Ecto neural progenitor cell (in vitro differentiated cells): ENCODE data around the gene ZNF778.
A peak's percentile ranks its signal among the peaks of the same experiment; 100 is the strongest.
"Not testable (repeated sequence)": the region's sequence is repeated elsewhere in the genome, so short reads cannot be mapped to it uniquely, and the experiment has no call there.

Experiments used
- DNase-seq: peaks from one replicate; pipeline ENCODE4 v3.0.0-alpha.2; 2018; ENCODE audit warnings: low spot score

ZNF778 gene

DNA sequence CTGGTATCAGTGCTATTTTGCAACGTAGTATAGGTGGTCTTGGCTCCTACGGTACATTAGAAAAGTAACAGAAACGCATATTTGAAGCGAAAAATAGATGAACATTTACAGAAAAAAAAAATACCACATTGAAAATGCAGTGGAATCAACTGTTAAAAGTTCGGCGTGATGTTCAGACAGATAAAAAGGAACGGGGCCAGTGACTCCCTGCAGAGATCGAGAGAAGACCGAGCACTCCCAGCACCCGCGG lies 440 bp upstream of the ZNF778 start:
- no peak for DNase-seq

DNA sequence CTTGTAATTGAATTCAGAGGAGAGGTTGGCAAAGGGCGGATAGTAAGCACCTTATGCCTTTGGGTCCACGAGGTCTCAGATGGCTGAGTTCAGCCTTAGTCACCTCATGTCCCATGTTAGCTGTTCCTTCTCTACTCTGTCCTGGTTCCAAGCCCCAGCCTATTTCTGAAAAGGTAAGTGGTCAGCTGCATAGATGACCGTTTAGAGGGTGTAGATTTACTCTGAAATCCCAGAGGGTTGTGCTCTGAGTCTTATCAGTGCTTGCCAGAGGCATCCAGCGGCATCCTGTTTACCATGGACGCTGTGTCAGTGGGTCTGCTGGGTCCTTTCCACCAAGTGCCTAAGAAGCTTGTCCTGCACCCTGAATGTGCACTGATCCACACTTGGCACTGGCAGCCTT lies 1.9 kb downstream of the ZNF778 start:
- DNase-seq, result no peak

DNA sequence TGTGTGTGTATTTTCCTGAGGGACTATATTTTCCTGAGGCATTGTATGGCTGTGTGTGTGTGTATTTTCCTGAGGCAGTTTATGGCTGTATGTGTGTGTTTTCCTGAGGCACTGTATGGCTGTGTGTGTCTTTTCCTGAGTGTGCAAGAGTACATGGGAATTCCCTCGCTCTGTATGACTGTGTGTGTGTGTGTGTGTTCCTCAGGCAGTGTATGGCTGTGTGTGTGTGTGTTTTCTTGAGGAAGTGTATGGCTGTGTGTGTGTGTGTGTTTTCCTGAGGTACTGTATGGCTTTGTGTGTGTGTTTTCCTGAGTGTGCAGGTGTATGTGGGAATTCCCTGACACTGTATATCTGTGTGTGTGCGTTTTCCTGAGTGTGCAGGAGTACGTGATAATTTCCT lies 4.1 kb downstream of the ZNF778 start:
- no peak for DNase-seq

DNA sequence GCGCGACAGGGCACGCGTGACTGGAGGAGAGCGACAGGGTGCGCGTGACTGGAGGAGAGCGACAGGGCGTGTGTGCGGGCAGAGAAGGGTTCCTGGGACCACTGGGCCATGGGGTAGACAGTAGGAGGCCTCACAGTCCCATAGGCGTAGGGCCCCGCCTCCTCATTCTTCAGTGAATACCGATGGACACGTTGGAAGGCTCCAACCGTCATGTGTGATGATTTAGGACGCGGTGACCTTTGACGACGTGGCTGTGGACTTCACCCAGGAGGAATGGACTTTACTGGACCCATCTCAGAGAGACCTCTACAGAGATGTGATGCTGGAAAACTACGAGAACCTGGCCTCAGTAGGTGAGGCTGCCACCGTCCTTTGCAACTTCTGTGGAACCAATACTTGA lies 5.4 kb downstream of the ZNF778 start:
- no peak for DNase-seq

DNA sequence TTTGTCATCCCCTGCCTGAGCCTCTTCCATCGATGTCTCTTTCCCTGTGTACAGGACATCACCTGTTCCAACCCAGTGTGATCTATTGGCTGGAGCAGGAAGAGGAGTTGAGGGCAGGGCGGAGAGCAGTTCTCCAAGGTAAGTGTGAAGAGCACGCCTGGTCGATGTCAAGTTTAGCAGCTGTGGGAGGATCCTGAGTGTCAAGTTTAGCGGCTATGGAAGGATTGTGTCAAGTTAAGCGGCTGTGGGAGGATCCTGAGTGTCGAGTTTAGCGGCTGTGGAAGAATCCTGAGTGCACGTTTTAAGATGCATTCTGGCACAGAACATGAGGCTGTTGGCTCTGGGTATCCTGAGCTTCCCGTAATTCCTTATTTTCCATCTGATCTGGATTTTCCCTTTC lies 7.2 kb downstream of the ZNF778 start:
- no peak for DNase-seq

DNA sequence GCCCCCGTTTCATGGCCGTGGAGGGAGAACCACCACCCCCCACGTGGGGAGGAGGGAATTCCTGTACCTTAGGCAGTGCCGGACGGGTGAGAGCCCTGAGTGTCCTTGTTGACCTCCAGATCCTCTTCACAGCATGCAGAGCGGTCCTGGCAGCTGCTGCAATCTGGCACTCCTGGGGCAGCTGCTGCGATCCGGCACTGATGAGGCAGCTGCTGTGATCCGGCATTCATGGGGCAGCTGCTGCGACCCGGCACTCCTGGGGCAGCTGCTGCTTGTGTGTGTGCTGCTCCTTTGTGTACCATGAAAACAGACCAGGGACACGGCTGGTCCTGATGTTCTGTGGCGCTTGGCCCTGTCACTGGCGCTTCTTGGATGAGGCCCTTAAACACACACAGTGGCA lies 12.8 kb downstream of the ZNF778 start:
- DNase-seq, result no peak

DNA sequence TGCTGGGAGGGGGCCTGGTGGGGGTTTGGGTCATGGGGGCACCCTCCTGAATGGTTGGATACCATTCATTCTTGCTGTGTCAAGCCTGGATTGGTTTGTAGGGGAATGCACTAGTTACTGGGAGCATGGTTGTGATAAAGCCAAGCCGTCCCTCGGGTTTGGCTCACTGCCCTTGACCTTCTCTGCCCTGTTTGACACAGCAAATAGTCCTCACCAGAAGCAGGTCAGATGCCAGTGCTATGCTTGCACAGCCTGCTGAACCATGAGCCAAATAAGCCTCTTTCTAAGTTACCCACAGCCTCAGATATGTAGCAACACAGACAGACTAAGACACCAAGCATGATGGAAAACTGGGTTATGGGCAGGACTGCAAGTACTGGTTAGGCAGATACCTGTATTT lies 14.6 kb downstream of the ZNF778 start:
- DNase-seq, result no peak

DNA sequence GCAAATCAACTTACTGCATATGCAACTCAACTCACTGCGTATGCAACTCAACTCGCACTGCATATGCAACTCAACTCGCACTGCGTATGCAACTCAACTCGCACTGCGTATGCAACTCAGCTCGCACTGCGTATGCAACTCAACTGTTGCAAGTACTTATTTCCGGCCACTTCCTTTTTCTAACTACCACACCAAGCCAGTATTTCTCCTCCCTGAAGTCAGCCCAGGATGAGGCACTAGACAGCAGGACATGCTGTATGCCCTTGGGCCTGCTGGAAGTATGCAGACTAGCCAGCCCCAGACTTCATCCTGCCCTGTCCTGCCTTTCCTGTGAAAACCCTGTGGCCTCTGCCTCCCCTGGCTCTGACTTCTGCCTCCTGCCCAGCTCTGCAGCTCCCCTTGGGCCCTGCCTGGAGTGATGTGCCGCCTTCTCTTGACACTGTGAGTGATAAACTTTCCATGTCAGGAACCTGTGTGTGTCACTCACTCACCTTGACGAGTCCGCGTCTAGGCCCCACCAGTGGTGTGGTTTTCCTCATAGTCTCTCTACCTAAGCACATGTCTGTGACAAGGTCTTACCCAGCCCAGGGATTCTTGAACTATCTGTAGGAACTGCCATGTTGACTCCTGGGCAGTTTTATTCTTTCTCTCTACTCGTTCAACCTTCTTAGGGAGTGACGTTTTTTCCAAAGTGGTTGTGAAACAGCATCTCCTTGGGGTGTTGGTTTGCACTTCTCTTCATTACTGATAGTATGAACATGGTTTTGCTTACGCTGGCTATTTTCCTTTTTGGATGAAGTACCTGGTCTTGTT lies 16.4 kb downstream of the ZNF778 start:
- DNase-seq, result no peak

DNA sequence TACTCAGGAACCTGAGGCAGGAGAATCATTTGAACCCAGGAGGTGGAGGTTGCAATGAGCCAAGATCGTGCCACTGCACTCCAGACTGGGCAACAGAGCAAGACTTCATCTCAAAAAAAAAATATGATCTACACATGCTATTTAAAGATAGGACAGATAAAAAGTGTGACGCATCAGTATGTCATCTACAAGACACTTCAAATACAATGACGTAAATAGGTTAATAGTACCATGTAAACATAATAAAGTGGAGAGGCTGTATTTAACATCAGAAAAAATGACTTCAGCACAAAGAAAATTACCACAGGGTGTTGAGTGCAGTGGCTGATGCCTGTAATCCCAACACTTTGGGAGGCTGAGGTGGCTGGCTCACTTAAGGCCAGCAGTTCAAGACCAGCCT lies 20.2 kb downstream of the ZNF778 start:
- DNase-seq, result no peak

DNA sequence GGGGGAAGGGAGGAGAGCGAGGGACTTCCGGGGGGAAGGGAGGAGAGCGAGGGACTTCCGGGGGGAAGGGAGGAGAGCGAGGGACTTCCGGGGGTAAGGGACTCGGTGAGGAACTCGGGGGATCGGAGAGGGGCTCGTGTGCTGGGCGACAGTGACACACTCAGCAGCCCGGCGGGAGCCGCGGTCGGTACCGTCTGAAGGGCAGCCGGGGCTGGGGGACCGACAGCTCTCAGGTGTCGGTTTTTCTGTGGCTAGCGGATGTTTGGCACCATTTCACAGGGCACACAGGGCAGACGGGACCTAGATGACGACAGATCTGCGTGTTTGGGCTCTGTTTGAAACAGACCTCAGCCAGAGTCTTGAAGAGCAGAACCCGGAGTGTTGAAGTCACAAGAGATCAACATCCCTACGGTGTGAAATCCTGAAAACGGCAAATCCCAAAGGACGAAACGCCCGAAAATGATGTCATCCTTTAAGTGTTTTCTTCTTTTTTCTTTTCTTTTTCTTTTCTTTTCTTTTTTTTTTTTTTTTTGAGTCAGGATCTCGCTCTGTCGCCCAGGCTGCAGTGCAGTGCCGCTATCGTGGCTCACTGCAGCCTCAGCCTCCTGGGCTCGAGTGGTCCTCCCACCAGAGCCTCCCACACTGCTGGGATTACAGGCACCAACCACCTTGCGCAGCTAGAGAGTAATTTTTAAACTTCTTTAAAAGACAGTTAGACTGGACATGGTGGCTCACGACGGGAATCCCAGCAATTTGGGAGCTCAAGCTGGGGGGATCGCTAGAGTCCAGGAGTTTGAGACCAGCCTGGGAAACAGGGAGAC lies 23.9 kb downstream of the ZNF778 start:
- peak; percentile 85 for DNase-seq

DNA sequence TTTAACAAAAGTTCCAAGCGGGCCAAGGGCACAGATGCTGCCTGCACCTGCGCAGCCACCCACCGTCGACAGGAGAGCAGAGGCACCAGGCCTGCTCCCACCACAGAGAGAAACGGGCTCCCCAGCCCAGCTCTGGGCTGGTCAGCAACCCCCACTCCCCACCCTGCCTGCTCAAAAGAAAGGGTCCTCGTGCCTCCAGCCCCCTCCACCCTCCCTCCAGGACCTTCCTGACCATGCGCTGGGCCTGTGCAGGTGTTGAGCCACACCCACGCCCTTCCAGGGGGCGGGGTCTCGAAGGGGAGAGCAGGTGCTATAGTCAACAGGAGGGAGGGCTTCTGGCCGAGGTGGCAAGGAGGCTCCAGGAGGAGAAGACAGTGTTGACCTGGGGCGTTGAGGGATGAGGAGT lies 25.3 kb downstream of the ZNF778 start:
- DNase-seq, result no peak

DNA sequence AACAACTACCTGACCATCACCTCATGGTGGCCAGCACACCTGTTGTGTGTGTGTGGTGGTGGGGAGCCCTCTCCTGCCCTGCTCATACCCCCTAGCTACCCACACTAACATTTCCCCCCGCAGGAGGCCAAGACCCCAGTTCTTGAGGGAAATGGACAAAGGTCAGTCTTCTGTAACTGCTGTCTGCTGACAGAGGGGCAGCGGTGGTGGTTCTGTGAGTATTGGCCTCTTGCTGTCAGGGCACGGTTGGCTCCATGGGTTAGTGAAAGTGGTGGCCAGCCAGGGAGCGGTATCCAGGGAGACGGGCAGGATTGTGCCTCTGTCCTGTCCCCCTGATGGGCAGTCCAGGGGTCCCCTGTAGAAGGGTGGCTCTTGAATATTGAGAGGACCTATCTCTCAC lies 26.2 kb downstream of the ZNF778 start:
- no peak for DNase-seq

DNA sequence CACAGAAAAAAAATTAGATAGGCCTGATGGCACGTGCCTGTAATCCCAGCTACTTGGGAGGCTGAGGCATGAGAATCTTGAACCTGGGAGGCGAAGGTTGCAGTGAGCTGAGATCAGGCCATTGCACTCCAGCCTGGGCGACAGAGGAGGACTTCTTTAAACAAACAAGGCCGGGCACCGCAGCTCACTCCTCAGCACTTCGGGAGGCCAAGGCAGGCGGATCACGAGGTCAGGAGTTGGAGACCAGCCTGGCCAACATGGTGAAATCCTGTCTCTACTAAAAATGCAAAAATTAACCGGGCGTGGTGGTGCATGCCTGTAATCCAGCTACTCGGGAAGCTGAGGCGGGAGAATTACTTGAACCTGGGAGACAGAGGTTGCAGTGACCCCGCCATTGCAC lies 26.8 kb downstream of the ZNF778 start:
- DNase-seq, result peak; percentile 24

DNA sequence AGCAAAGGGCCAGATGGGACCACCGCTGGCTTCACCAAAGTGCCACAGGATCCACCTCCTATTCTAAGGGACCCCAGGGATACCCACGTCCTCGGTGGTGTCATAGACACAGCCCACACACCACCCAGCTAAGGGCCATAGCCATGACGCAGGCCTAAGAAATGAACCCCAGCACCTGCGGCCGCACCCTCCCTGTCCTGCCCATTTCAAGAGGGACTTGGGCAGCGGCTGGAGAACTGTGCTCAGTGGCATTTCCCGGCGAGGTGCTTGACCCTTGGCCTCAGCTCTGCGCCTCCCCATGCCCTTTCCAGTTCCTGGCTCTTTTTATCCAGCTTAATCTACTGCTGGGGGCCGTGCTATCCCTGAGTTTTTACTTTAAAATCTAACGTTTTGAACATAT lies 27.3 kb downstream of the ZNF778 start:
- DNase-seq, result no peak

DNA sequence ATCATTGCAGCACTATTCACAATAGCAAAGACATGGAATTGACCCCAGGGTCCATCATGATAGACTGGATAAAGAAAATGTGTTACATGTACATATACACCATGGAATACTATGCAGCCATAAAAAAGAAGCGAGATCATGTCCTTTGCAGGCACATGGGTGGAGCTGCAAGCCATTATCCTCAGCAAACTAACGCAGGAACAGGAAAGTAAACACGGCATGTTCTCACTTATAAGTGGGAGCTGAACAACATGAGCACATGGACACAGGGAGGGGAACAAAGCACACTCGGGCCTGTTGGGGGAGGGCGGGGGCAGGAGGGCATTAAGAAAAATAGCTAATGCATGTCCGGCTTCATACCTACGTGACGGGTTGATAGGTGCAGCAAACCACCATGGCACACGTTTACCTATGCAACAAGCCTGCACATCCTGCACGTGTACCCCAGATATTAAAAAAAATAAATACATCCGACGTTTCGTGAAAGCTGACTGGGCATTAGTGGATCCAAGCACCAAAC lies 28.9 kb downstream of the ZNF778 start:
- DNase-seq, result no peak

DNA sequence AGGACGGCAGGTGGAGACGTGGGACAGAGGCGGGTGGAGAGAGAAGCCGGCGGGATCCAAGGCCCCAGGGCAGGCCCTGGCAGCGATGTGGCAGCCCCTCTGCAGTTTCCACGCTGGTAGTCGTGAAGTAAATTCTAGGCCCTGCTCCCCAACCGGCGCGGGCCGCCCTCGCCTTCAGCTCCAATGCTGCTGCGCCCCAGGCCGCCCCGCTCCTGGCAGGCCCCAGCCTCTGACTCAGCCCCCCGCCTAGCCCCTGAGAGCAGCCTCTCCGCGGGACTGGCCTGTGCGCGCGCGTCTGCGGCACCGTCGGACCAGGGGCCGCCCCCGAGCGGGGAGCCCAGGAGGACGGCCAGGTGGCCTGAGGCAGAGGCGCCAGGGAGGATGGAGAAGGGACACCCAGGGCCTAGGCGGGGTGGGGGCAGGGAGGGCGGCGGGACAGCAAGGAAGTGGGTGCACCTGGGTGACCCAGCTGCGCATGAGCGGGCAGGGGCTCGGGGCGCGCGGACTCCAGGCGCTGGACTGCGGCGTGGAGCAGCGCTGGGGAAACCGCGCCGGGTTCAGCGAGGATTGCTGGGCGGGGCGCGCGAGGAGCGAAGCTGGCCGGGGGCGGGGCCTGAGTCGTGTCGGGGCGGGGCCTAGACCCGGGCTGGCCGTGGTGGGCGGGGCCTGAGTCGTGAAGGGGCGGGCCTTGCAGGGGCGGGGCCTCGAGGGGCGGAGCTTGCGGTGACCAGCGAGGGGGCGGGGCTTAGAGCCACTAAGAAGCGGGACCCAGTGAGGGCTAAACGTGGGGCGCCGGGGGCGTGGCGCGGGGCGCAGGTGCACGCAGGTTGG lies 29.6 kb downstream of the ZNF778 start:
- peak; percentile 98 for DNase-seq

DNA sequence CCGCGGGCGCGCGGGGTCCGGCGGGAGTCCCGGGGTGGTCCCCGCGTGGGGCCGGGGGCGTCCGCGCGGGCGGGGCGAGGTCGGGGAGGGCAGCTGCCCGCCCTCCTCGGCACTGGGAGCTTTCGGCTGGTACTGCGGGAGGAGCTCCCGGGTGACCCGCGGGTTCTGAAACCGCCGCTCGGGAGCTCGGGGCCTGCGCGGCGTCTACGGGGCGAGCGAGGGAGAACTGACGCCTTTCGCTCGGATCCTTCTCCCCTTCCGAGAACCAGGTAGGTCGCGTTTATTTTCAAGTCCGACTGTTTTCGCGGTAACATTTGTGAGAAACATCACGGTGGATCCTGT lies 30.2 kb downstream of the ZNF778 start:
- not testable (repeated sequence) for DNase-seq

DNA sequence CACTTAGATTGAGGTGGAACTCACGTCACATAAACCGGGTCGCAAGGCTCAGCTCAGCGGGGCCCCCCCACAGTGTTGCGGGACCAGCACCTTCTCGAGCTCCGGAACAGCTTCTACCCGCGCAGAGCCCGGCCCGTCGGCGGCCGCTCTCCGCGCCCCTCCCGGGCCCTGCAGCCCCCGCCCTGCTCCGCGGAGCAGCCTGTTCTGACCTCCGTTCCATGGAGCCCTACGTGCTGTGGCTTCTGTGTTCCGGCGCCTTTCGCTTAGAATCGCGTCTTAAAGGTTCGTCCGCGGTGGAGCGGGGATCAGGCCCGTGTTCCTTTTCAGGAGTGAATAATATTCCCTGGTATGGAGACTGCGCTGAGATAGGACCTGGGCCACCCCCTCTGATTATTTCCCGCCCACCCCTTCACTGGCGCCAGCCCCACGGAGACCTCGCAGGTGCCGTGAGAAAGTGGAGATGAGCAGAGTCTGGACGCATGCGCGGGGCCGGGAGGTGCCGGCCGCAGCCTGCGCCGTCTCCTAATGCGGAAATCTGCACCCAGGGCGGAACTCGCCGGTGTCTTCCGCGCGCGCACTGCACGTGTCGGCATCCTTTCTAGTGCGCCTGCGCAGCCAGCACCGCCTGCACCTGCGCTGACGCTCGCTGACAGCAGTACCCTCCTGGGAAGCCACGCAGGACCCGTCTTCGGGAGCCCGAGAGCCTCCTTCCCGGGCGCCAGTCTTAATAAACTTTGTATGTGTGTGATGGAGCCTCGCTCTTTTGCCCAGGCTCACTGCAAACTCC lies 30.9 kb downstream of the ZNF778 start:
- DNase-seq, result no peak

DNA sequence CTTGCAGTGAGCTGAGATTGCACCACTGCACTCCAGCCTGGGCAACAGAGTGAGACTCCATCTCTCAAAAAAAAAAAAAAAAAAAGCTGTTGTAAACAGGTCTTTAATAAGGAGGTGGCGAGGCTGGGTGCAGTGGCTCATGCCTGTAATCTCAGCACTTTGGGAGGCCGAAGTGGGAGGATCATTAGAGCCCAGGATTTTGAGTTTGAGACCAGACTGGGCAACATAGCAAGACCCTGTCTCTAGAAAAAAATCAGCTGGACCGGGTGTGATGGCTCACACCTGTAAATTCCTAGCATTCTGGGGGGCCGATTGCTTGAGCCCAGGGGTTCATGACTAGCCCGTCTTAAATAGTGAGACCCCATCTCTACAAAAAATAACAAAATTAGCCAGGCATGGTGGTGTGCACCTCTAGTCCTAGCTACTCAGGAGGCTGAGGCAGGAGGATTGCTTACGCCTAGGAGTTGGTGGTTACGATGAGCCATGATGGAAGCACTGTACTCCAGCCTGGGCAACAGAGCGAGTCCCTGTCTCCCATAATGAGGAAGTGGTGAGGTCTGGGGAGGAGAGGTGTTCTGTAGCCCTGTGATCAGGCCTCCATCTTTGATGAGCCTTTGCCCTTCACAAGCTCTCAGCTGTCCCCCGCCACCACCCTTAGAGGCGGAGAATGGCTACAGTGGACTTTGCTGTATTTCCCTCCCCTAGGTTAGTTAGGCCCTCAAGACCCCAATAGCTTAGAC lies 36.2 kb downstream of the ZNF778 start:
- DNase-seq, result no peak

DNA sequence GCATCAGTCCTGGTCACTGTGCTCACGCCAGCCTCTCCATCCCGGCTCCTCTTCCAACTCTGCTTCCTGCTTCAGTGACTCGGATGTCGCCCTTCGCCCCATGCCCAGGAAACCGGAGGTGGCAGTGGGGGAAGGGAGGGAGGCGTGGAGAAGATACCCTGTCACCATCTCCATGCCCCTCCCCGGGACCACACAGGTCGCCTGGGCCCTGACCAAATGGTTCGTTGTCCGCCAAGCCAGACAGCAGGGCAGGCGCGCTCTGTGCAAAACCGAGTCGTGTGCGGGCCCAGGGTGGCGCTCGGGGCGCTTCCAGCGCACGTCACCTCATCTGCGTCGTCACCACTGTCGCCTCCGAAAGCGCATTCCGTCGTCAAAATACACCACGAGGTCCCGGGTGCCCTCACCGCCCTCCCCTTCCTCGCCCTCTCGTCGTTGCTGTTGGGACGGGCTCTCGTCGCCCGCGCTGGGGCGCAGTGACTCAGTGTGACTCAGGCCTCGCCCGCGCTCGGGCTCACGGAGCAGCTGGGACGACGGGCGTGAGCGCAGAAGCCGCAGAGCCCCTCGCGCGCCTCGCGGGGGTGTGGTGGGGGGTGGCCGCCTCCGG lies 39.2 kb downstream of the ZNF778 start:
- DNase-seq, result peak; percentile 69

DNA sequence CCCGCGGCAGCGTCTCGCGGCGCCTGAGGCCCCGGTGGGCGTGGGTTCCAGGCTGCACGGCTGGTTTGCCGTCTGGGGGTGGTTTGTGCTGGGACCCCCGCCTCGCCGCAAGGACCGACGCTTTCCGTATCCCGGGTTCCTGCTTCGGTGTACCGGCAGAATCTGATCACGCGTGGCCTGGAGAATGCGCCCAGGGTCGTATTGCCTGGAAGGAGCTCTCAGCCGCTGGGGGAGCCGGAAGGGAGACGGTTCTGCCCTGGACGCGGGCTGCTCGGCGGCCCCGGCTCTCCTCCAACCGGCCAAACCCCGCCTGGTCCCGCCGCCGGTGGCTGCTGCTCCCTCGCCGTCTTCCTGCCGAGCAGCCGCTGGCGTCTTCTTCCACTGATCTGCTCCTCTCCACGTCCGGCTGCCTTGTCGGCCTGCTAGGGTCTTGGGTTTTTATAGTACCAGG lies 39.8 kb downstream of the ZNF778 start:
- peak; percentile 54 for DNase-seq
